Measurements from ENCODE around the gene AGPAT2. TPM values are rescaled to one million over a fixed set of nuclear protein-coding genes. Genes with fewer than 3 reads are reported as not detected.
A peak's percentile ranks its signal among the peaks of the same experiment; 100 is the strongest.

The AGPAT2 gene
- total RNA-seq, 2 donors from 2014 or later = 71.9 to 81.9 TPM

- no peak for DNase-seq (ENCODE audit: low spot score)
These were observed 57.2 kb downstream of the AGPAT2 start for GRCh38 chr9:136629879-136630661.

GRCh38 chr9:136629001-136629878 lies 58.0 kb downstream of the AGPAT2 start:
- H3K4me1 ChIP-seq = peaks cover 0 to 46% of the 10 kb centered on the region in 2 donors
- no peak overlapping the region for H3K4me3 ChIP-seq
- no peak for TF ChIP-seq CTCF (IDR thresholded peaks at IDR 0.05)
- no peak for DNase-seq (ENCODE audit: low spot score)
- no peaks in the 10 kb centered on the region for H3K9me3 ChIP-seq
- no peak overlapping the region for H3K27ac ChIP-seq
- no peaks in the 10 kb centered on the region for H3K36me3 ChIP-seq
- H3K27me3 ChIP-seq = no peaks in the 10 kb centered on the region

More at GRCh38 chr9:136629879-136630661, 57.2 kb downstream of the AGPAT2 start:
- peaks cover 0 to 38% of the 10 kb centered on the region in 2 donors for H3K4me1 ChIP-seq
- no peak overlapping the region for H3K27ac ChIP-seq
- H3K4me3 ChIP-seq = no peak overlapping the region
- no peaks in the 10 kb centered on the region for H3K27me3 ChIP-seq
- TF ChIP-seq CTCF (IDR thresholded peaks at IDR 0.05) = peak; percentile 11 to 69
- no peaks in the 10 kb centered on the region for H3K36me3 ChIP-seq
- no peaks in the 10 kb centered on the region for H3K9me3 ChIP-seq

- H3K36me3 ChIP-seq = no peaks in the 10 kb centered on the region
- no peak for TF ChIP-seq CTCF (IDR thresholded peaks at IDR 0.05)
- no peak overlapping the region for H3K27ac ChIP-seq
- no peak for DNase-seq (ENCODE audit: low spot score)
- peaks cover 0 to 55% of the 10 kb centered on the region in 2 donors for H3K4me1 ChIP-seq
- H3K9me3 ChIP-seq = no peaks in the 10 kb centered on the region
- H3K27me3 ChIP-seq = no peaks in the 10 kb centered on the region
- H3K4me3 ChIP-seq = no peak overlapping the region
These were observed 59.0 kb downstream of the AGPAT2 start for GRCh38 chr9:136628268-136628667.

GRCh38 chr9:136627703-136628102 lies 59.6 kb downstream of the AGPAT2 start:
- DNase-seq (ENCODE audit: low spot score) = no peak
- Histone ChIP-seq H3K9me3 (no peaks in the 10 kb centered on the region), H3K27ac (no peak overlapping the region), H3K4me1 (peaks cover 0 to 55% of the 10 kb centered on the region in 2 donors), H3K4me3 (no peak overlapping the region), H3K36me3 (no peaks in the 10 kb centered on the region), H3K27me3 (no peaks in the 10 kb centered on the region)
- TF ChIP-seq CTCF (IDR thresholded peaks at IDR 0.05) = no peak

- Histone ChIP-seq H3K36me3 (no peaks in the 10 kb centered on the region), H3K9me3 (no peaks in the 10 kb centered on the region), H3K27me3 (no peaks in the 10 kb centered on the region), H3K27ac (no peak overlapping the region), H3K4me1 (peaks cover 0 to 55% of the 10 kb centered on the region in 2 donors), H3K4me3 (no peak overlapping the region)
- TF ChIP-seq CTCF (IDR thresholded peaks at IDR 0.05) = no peak
- no peak for DNase-seq (ENCODE audit: low spot score)
These were observed 60.3 kb downstream of the AGPAT2 start for GRCh38 chr9:136626740-136627642.

Data from right atrium auricular region (tissue), 2 donors.